Choroid plexus epithelial cell (primary cell): Measurements from ENCODE around the gene ANO4.

Source experiments
- DNase-seq: peaks from one replicate; pipeline ENCODE4 v3.0.0-alpha.2; 2010; ENCODE audit warnings: low read depth
- H3K4me3 ChIP-seq: 2 replicates; pipeline ENCODE4 v1.5.1; 2011; ENCODE audit warnings: low read depth, mild to moderate bottlenecking, control low read depth, low read length, moderate library complexity
- CTCF ChIP-seq: conservative IDR thresholded peaks from 2 replicates; pipeline ENCODE4 v1.5.1; 2011; ENCODE audit warnings: low read depth, mild to moderate bottlenecking, control low read depth, inconsistent platforms, low read length, moderate library complexity

Gene ANO4

GRCh38 chr12:100991102-100991501 lies 196.5 kb downstream of the ANO4 start:
- no peak overlapping the region for H3K4me3 ChIP-seq
- TF ChIP-seq CTCF = no peak
- no peak for DNase-seq

- no peak for TF ChIP-seq CTCF
- no peak for DNase-seq
- no peak overlapping the region for H3K4me3 ChIP-seq
These were observed 197.6 kb downstream of the ANO4 start for GRCh38 chr12:100992194-100992593.

- DNase-seq = no peak
- no peak overlapping the region for H3K4me3 ChIP-seq
- no peak for TF ChIP-seq CTCF
These were observed 199.4 kb downstream of the ANO4 start for GRCh38 chr12:100993916-100994450.

GRCh38 chr12:100995201-100995600 lies 200.6 kb downstream of the ANO4 start:
- TF ChIP-seq CTCF = no peak
- H3K4me3 ChIP-seq = no peak overlapping the region
- DNase-seq = no peak

- no peak overlapping the region for H3K4me3 ChIP-seq
- DNase-seq = no peak
- TF ChIP-seq CTCF = no peak
These were observed 201.2 kb downstream of the ANO4 start for GRCh38 chr12:100995771-100996170.

- no peak for DNase-seq
- H3K4me3 ChIP-seq = no peak overlapping the region
- no peak for TF ChIP-seq CTCF
These were observed 207.1 kb downstream of the ANO4 start for GRCh38 chr12:101001669-101002068.

- TF ChIP-seq CTCF = no peak
- DNase-seq = no peak
- H3K4me3 ChIP-seq = no peak overlapping the region
These were observed 208.3 kb downstream of the ANO4 start for GRCh38 chr12:101002696-101003419.
